HG03175 (cell line): Measurements from ENCODE around the gene MS4A15.
"Not testable (repeated sequence)": the region's sequence is repeated elsewhere in the genome, so short reads cannot be mapped to it uniquely, and the experiment has no call there.

Experiments
- ATAC-seq: cut with Tn5 transposase; IDR thresholded peaks from one replicate; pipeline ENCODE4 v1.9.1; 2021; ENCODE audit warnings: mild to moderate bottlenecking, moderate library complexity; ENCODE audit not compliant: unreplicated experiment

MS4A15 gene, protein sequence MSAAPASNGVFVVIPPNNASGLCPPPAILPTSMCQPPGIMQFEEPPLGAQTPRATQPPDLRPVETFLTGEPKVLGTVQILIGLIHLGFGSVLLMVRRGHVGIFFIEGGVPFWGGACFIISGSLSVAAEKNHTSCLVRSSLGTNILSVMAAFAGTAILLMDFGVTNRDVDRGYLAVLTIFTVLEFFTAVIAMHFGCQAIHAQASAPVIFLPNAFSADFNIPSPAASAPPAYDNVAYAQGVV

DNA sequence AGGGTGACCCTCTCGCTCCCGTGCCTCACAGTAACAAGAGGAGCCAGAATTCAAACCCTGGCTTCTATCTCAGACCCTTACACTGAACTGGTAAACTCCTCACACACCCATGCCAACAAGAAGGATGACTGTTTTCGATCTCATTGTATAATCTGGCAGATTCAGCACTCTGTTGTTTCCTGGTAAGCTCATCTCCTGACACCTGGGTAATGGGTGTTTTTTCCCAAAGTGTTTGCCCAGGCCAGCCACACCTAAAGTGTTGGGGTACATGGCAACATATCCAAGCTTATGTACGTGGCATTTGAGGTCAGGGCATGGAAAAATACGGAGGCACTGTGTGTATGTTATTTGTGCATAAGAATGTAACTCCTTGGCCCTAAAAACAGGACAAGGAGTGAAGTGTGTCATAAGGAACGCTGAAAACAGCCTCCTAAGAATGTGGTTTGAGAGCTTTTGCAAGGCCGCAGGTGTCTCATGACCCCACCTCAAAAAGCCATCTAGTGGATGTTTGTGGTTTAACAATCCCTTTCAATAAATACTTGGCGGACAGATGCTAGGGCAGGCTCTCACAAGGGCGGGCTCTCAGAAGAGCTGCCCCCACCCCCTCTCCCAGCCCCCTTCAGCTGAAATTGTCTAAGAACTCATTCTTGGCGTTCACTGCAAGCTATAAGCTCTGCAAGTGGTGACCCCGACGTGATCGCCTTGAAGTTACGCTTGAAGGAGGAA lies at the start of gene MS4A15:
MS4A15 (plus strand) TSS at position 561 of the 726 bp plus-strand sequence. CDS start 6,867 bp downstream, outside the sequence.
- no peak for ATAC-seq

DNA sequence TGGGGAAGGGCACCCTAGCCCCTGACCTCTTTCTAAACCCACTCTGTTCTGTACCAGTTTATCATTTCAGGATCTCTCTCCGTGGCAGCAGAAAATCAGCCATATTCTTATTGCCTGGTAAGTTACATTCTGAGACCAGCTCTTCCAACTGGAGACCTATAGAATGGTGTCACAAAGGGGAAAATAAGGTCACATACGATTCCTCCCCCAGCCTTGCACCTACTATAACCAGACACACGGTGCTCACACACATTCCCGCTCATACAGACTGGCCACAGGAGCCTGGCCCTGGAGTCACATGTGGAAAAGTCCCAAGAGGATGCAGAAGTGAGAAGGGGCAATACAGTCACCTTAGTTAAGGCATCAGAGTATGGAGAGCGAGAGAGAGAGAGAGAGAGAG lies 49.7 kb upstream of the MS4A15 start:
- ATAC-seq, result no peak

DNA sequence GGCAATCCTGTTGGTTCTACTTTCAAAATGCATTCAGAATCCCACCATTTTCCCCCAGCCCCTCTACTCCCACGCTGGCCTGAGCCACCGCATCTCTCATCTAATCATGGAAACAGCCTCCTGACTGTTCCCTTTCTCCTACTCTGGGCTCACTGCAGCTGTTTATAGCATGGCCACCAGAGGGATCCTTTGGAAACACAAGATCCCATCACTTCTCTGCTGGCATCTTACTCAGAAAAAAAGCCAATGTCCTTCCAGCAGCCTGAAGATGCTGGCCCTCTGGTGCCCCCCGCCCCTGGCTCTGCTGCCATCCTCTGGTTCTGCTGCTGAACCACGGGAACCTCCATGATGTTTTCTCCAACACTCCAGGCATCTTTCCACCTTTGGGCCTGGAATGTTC lies 46.2 kb upstream of the MS4A15 start:
- no peak for ATAC-seq

DNA sequence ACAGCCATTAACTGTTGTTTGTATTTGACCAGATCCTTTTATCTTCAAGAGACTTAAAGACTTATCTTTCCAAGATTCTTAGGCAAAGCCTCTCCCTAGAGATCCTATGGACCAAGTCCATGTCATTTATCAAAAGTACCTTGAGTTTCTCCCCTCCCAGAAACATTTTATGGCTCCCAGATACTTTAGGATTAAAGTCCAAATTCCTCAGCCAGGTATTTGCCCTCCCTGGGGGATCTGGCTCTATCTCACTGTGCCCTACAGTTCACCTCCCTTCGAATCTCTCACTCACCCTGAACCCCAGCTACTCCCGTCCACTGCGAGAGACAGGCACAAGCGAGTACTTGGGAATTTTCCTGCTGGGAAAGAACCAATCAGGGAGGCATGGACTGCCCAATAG lies 45.4 kb upstream of the MS4A15 start:
- ATAC-seq, result no peak

DNA sequence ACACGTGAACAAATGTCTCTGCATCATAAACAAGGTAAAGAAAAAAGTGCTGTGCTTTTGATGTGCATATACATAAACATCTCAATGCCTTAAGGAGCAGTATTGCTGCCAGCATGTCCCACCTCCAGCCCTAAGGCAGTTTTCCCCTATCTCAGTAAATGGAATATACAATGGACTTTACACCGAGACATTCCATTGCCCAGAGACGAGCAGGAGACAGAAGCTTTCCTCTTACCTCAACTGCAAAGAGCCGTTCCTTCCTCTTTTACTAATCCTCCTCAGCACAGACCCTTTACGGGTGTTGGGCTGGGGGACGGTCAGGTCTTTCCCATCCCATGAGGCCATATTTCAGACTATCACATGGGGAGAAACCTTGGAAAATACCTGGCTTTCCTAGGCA lies 43.2 kb upstream of the MS4A15 start:
- ATAC-seq, result not testable (repeated sequence)

DNA sequence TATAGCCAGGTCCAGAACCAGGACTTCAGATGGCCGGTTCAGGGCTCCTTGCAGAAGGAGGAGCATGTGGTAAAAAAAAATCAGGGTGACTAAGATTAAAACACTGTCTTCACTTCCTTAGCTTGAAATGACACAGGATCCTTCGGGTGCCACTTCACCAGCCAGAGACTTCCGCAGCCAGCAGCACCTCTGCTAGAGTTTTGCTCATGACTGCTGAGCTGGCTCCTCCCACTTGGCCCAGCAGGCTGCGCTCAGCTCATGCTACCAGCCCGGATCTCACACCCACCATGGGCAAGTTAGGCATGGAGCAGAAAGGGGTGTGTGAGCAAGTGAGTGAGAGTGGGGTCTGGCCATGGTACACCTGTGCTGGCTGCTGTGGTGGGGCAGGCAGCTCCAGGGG lies 38.7 kb upstream of the MS4A15 start:
- peak; percentile 49 for ATAC-seq

DNA sequence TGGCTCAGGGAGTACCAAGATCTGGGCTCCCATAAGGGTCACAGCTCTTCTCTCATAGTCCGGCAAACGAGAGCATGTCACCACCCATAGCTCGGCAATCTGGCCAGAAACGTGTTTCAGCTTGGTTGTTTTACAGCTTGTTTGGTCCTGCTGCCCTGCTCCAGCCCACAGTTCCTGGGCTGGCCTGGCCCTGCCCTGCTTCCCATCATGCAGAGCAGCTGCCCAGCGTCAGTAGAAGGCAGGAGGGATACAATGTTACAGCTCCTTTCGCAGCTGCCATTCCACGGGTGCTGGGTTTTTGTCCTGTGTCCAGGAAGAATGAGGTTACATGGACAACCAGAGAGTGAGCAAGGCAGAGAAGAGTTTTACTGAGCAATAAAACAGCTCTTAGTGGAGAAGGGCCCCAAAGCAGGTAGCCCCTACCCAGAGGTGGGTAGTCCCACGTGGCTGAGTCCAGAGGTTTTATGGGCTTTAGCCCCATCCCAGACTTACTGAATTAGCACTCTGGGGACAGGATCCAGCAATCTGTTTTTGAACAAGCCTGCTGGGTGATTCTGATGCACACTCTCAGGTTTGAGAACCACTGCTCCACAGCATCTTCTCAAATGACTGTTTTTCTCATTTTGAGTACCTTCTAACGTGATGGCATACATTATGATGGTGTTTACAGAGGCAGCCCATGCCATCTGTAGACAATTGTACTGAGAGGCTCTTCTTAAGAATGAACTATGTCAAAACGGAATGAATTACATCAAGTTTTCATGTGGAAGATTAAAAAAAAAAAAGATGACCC lies 37.9 kb upstream of the MS4A15 start:
- no peak for ATAC-seq

DNA sequence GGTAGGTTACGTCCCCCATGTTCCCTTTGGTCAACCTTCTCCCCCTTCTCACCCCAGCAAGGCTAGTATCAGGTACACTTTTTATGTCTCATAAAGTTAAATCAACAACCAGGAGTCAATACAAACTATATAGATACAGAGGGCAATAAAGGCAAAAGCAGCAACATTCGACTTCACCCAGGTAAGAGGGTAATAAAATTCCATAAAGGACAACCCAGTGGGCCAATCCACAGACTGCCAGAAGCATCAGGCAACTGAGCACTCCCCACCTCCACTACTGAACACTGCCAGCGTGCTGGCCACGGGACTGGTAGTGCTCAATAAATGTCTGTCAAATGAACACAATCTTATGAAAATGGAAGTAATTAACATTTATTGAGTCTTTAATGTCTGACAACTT lies 37.3 kb upstream of the MS4A15 start:
- no peak for ATAC-seq

DNA sequence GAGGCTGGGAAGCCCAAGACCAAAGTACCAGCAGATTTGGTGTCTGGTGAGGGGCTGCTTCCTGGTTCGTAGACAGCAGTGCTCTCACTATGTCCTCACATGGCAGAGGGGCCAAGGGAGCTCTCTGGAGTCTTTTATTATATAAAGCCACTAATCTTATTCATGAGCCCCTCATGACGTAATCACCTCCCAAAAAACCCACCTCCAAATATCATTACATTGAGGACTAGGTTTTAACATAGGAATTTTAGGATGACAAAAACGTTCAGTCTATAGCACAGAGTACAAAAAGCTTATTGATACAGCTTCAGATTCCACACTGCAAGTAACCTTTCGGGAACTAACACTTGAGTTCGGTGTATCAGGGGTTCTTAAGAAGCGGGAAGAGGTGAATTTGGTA lies 36.2 kb upstream of the MS4A15 start:
- ATAC-seq, result no peak

DNA sequence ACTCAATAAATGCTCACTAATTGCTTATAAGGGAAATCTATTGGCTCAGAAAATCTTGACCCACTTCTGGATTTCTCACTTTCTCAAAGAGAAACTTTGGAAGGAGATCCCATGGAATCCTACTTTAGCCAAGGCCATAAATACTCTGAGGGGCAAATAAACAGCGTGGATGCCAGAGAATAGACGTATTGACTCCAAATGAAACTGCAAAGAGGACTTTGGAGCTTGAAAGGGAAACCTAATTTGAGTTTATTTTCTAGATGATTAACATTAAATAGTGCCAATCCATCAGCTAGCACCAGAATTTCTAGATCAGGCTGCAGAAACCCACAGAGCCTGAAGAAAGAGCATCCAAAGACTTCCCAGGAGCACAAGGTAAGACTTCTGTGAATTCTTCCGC lies 32.2 kb upstream of the MS4A15 start, which contains the start of gene MS4A18:
MS4A18 (plus strand) TSS at position 301 of the 400 bp plus-strand sequence.
- ATAC-seq, result no peak

DNA sequence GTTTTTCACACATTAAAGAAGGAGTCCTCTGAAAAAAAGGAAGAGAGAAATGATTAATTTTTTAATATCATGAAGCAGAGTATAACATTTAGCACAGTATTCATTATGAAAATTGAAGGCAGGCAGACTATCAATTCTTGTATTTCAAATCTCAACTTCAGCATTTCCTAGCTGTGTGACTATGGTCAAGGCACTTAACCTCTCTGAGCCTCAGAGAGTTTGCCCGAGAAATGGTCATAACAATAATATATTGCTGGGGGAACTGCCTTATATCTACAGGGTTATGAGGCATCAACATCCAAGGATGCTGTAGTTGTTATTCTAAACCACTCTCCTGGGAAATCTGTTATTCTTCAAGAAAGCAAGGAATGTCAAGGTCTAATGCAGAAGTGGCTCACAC lies 31.1 kb upstream of the MS4A15 start:
- no peak for ATAC-seq

DNA sequence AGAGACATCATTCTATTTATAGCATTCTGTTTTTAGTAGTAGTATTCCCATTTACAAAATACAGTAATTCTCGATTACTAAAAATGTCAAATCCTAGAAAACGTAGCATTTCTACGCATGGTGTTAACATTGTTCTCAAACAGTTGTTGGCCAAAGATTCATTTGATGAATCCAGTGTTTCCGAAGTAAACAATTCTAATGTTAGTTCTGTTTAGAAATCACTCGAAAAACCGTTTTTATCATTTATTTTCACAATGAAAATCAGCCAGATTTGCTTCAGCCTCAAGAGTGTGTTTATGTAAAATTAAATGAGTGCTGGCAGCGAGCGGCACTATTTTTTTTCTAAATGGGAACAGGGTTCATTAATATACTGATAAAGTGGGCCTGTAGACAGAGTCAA lies 25.1 kb upstream of the MS4A15 start:
- no peak for ATAC-seq

DNA sequence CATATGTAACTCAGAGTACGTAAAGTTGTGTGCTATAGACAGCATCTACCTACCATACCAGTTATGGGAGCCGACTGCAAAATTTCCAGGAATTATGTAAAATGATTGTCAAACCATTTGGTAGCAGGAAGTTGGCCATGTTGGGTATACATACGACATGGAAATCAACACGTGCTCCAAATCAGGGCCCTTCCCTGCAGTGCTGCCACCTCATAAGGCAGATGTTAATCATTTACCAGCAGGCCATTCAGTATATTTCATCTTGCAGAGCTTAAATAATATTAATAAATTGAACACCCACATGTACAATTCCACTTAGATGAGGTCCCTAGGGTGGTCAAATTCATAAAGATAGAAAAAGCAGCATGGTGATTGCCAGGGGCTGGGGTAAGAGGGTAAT lies 22.4 kb upstream of the MS4A15 start:
- no peak for ATAC-seq

DNA sequence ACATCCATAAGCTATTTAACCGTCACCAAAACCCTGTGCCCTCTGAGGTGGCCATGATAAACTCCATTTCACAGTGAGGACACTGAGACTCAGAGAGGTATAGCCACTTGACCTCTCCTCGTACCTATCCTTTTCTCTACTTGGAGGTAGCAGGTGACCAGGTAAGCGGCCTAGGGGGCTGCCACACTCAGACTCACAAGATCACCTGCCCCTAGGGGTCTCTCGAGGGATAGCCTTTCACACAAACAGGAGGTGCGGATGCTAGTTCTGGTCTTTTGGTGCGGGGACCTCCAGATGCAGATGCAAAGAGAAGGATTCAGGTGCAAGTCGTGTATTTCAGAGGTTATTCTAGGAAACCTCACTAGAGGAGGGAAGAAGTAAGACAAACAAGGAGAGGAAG lies 17.6 kb upstream of the MS4A15 start:
- ATAC-seq, result no peak

DNA sequence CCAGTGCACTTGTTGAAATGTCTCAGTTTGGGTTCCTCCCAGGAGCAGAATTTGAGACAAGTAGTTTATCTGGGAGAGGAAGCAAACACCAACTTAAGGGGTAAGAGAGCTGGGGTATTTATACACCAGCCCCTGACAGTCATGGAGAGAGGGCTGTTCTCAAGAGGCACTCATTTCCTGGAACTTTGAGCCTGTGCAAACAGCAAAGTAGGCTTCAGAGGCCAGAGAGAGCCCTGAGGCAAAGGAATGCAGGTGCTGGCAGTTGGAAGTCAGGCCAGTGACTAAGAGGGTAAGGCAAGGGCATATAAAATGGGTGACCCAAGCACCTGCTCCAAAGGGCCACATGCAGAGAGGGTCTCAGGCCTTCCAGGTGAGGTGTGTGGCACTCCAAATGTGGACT lies 16.1 kb upstream of the MS4A15 start:
- no peak for ATAC-seq

DNA sequence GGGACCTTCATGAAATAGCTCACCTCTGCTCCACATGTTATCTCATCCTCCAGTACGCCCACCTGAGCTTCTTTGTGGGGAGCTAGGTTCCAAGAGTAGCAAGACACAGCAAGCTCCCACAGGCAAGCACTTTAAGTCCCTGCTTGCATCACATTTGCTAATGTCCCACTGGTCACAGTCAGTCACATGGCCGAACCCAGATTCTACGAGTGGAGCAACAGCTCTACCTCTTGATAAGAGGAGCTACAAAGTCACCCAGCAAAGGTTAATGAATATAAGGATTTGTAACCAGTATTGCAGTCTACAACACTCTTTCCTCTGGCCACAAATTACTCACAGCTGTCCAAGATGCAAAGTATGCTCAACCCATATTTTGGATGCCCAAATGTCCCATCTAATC lies 15.2 kb upstream of the MS4A15 start:
- ATAC-seq, result no peak

DNA sequence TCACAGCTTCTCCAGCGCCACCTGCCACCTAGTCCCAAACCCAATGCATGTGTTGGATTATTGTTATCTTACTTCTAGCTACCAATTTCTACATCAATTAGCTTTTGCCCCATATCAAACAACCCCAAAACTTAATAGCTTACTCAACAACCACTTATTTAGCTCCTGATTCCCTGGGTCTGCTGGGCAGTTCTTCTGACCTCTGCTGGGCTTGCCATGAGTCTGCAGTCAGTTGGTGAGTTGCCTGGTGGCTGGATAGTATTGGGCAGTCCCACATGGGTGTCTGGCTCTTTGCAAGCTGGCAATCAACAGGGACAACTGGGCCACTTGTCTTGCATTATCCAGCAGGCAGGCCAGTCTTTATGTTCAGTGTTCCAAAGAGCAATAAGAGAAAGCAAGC lies 13.6 kb upstream of the MS4A15 start:
- no peak for ATAC-seq

DNA sequence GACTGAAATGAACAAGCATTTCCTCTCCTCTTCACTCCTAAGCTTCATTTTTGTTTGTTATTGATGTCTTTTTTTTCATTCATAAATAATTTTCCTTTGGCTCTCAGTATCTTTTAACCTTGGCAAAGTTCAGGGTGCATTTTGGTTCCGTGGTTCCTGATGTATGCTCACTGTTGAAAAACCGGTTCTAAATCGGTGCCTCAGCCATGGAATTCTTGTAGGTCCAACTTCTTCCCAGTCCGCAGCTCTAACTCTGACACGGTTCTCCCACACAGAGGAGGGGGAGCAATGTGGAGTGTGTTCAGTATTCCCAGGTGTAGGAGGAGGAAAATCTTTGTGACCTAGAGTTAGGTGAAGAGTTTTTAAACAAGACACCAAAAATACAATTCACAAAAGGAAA lies 12.6 kb upstream of the MS4A15 start:
- ATAC-seq, result no peak

DNA sequence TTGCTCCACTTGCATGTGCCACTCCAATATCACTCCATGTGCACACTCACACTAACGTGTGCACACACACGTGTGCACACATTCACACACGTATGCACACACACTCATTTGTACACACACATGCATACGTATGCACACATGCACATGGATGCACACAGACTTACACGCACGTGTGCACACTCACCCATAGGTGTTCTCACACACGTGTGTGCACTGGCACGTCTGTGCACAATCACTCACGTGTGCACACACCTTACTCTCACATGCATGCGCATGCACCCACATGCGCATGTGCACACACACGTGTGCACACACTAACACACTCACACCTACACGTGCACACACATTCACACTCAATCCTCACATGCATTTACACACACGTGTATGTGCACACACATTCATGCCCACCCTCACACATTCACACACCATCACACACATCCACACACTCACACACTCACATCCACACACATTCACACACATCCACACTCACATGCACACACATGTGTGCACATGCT lies 9.3 kb upstream of the MS4A15 start:
- no peak for ATAC-seq

DNA sequence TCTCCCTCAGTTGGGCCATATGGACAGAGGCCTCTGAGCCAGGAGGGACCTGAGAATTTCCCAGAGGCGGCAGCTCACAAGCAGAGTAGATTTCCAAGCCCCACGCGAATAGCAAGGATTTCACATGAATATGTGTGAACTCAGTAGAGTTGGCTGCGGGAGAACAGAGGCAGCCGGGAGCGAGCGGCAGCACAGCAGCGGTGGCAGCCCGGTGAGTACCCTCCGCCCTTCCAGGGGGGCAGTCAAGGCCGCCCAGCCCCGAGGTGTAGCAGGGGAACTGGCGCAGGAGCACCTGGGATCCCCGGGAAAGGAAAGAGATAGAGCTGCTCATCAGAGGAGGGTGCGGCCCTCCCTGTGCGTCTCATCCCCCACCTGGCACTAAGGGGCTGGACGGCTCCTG lies 8.4 kb upstream of the MS4A15 start:
- no peak for ATAC-seq

DNA sequence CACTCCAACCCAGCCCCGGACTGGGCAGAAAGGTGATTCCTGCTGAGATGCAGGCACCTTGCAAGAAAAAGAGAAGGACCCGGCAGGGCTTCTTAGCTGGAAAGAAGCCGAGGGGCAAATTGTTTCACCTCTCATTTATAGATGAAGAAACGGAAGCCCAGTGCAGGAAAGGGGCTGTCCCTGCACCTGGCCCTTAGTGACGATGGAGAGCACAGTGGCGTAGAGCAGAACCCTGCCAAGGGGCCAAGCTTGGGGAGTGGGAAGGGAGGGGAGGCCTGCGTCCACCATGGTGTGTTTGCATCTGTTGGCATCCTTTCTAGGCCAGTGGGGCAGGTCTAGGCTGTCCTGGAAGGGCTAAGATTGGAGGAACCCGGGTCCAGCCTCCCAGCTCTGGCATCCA lies 7.8 kb upstream of the MS4A15 start:
- ATAC-seq, result no peak

DNA sequence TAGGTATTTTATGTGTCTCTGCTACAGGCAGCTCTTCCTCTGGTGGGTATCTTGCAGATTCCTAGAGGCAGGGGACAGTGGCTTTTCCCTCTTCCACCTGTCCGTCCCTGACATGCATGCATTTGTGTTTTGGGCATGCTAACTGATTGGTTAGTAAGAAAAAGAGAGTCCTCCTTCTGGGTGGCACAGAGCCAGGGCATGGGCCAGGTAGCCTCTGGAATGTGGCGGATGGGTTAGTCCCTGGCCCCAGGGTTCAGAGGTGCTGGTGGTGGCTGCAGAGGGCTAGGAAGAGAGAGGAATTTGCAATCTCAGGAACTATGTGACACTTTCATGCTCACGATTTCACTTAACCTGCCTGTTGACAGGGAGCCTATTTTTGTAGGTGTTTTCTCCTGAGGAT lies 5.8 kb upstream of the MS4A15 start:
- no peak for ATAC-seq
